ENCODE results near the gene RNF207.

RNF207 gene

GRCh38 chr1:6265151-6265550, 59.2 kb downstream of the RNF207 start:
- Histone ChIP-seq H3K4me3 (ENCODE audit: low read length) (no peak overlapping the region), H3K9me3 (ENCODE audit: insufficient read depth, low read depth, low read length) (no peaks in the 10 kb centered on the region), H3K27me3 (ENCODE audit: insufficient read depth, low read length) (peaks cover 13% of the 10 kb centered on the region), H3K4me1 (ENCODE audit: insufficient read depth, low read length) (no peaks in the 10 kb centered on the region), H3K36me3 (ENCODE audit: insufficient read depth, low read length) (peaks cover 5% of the 10 kb centered on the region; the same call in 1 of the 2 replicates), H3K9ac (ENCODE audit: low read depth, low read length) (no peak overlapping the region), H3K27ac (ENCODE audit: low read depth, low read length) (no peak overlapping the region)
- WGBS, result 93% methylated on average over 15 of the region's 15 CpGs

DNA sequence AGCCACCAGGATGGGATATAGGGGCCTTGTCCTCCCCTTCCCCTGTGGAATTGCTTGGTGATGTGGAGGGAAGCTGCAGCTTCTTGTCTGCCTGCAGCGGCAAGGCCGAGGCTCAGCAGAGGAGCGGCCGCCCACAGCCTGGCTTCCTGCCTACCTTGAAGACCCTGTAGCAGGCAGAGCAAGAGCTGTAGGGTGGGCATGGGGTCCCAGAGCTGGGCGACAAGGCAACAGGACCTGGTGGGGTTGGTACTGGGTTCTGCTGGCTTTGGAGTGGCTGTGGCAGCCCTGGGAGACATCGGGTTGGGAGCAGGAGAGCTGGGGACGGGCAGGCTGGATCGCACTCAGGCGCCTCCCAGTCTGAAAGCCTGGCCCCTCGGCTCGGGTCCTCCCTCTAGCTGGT, 60.7 kb downstream of the RNF207 start:
- Histone ChIP-seq H3K4me3 (ENCODE audit: low read length) (no peak overlapping the region), H3K36me3 (ENCODE audit: insufficient read depth, low read length) (peaks cover 5% of the 10 kb centered on the region; the same call in 1 of the 2 replicates), H3K27me3 (ENCODE audit: insufficient read depth, low read length) (peaks cover 6% of the 10 kb centered on the region), H3K27ac (ENCODE audit: low read depth, low read length) (no peak overlapping the region), H3K9me3 (ENCODE audit: insufficient read depth, low read depth, low read length) (no peaks in the 10 kb centered on the region), H3K4me1 (ENCODE audit: insufficient read depth, low read length) (no peaks in the 10 kb centered on the region), H3K9ac (ENCODE audit: low read depth, low read length) (no peak overlapping the region)
- 93% methylated on average over 11 of the region's 11 CpGs for WGBS

- Histone ChIP-seq H3K27ac (ENCODE audit: low read depth, low read length) (no peak overlapping the region), H3K4me1 (ENCODE audit: insufficient read depth, low read length) (no peaks in the 10 kb centered on the region), H3K9me3 (ENCODE audit: insufficient read depth, low read depth, low read length) (no peaks in the 10 kb centered on the region), H3K27me3 (ENCODE audit: insufficient read depth, low read length) (no peaks in the 10 kb centered on the region), H3K36me3 (ENCODE audit: insufficient read depth, low read length) (peaks cover 5% of the 10 kb centered on the region; the same call in 1 of the 2 replicates), H3K9ac (ENCODE audit: low read depth, low read length) (no peak overlapping the region), H3K4me3 (ENCODE audit: low read length) (no peak overlapping the region)
- 92% methylated on average over 11 of the region's 12 CpGs for WGBS
Measured at GRCh38 chr1:6267686-6268322, 61.9 kb downstream of the RNF207 start.

GRCh38 chr1:6268415-6268814, 62.5 kb downstream of the RNF207 start:
- 83% methylated on average over 21 of the region's 21 CpGs for WGBS
- Histone ChIP-seq H3K9me3 (ENCODE audit: insufficient read depth, low read depth, low read length) (no peaks in the 10 kb centered on the region), H3K36me3 (ENCODE audit: insufficient read depth, low read length) (peaks cover 5% of the 10 kb centered on the region; the same call in 1 of the 2 replicates), H3K9ac (ENCODE audit: low read depth, low read length) (no peak overlapping the region), H3K4me1 (ENCODE audit: insufficient read depth, low read length) (peaks cover 5% of the 10 kb centered on the region; the same call in 1 of the 2 replicates), H3K4me3 (ENCODE audit: low read length) (no peak overlapping the region), H3K27me3 (ENCODE audit: insufficient read depth, low read length) (no peaks in the 10 kb centered on the region), H3K27ac (ENCODE audit: low read depth, low read length) (no peak overlapping the region)

- no peak overlapping the region for H3K4me3 ChIP-seq (ENCODE audit: low read length)
- WGBS, result 94% methylated on average over 14 of the region's 14 CpGs
- no peak overlapping the region for H3K27ac ChIP-seq (ENCODE audit: low read depth, low read length)
- H3K9me3 ChIP-seq (ENCODE audit: insufficient read depth, low read depth, low read length), result no peaks in the 10 kb centered on the region
- peaks cover 13% of the 10 kb centered on the region; the same call in 1 of the 2 replicates for H3K4me1 ChIP-seq (ENCODE audit: insufficient read depth, low read length)
- no peaks in the 10 kb centered on the region for H3K27me3 ChIP-seq (ENCODE audit: insufficient read depth, low read length)
- H3K9ac ChIP-seq (ENCODE audit: low read depth, low read length), result no peak overlapping the region
- H3K36me3 ChIP-seq (ENCODE audit: insufficient read depth, low read length), result peaks cover 2% of the 10 kb centered on the region; the same call in 1 of the 2 replicates
Measured at GRCh38 chr1:6269296-6269695, 63.4 kb downstream of the RNF207 start.

GRCh38 chr1:6269720-6270400, 63.9 kb downstream of the RNF207 start:
- H3K27ac ChIP-seq (ENCODE audit: low read depth, low read length), result no peak overlapping the region
- H3K36me3 ChIP-seq (ENCODE audit: insufficient read depth, low read length), result no peaks in the 10 kb centered on the region; the same call in 1 of the 2 replicates
- WGBS, result 78% methylated on average over 22 of the region's 22 CpGs
- no peaks in the 10 kb centered on the region for H3K27me3 ChIP-seq (ENCODE audit: insufficient read depth, low read length)
- peaks cover 13% of the 10 kb centered on the region; the same call in 1 of the 2 replicates for H3K4me1 ChIP-seq (ENCODE audit: insufficient read depth, low read length)
- H3K4me3 ChIP-seq (ENCODE audit: low read length), result no peak overlapping the region
- no peaks in the 10 kb centered on the region for H3K9me3 ChIP-seq (ENCODE audit: insufficient read depth, low read depth, low read length)
- H3K9ac ChIP-seq (ENCODE audit: low read depth, low read length), result no peak overlapping the region

DNA sequence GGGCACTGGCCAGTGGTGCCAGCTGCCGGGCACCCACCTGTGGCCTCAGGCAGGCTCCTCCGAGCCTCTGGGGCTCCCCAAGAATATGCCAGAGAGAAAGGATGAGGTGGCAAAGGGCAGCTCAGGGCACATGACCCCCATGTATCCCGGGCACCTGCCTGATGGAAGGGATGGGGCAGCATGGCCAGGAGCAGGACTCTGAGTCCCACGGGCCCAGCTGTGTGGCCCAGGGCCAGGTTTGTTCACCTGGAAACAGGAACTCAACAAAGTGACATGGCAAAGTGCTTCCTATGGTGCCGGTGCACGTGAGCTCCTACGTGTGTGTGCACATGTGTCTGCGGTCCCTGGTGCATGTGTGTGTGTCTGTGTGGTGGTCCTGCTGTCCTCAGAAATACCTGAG, 64.5 kb downstream of the RNF207 start:
- no peaks in the 10 kb centered on the region; the same call in 1 of the 2 replicates for H3K36me3 ChIP-seq (ENCODE audit: insufficient read depth, low read length)
- H3K9me3 ChIP-seq (ENCODE audit: insufficient read depth, low read depth, low read length), result no peaks in the 10 kb centered on the region
- no peak overlapping the region for H3K4me3 ChIP-seq (ENCODE audit: low read length)
- no peaks in the 10 kb centered on the region for H3K27me3 ChIP-seq (ENCODE audit: insufficient read depth, low read length)
- H3K4me1 ChIP-seq (ENCODE audit: insufficient read depth, low read length), result peaks cover 13% of the 10 kb centered on the region; the same call in 1 of the 2 replicates
- 93% methylated on average over 8 of the region's 8 CpGs for WGBS
- no peak overlapping the region for H3K9ac ChIP-seq (ENCODE audit: low read depth, low read length)
- H3K27ac ChIP-seq (ENCODE audit: low read depth, low read length), result no peak overlapping the region
